ENCODE data around the gene VAMP5.

VAMP5 gene

DNA sequence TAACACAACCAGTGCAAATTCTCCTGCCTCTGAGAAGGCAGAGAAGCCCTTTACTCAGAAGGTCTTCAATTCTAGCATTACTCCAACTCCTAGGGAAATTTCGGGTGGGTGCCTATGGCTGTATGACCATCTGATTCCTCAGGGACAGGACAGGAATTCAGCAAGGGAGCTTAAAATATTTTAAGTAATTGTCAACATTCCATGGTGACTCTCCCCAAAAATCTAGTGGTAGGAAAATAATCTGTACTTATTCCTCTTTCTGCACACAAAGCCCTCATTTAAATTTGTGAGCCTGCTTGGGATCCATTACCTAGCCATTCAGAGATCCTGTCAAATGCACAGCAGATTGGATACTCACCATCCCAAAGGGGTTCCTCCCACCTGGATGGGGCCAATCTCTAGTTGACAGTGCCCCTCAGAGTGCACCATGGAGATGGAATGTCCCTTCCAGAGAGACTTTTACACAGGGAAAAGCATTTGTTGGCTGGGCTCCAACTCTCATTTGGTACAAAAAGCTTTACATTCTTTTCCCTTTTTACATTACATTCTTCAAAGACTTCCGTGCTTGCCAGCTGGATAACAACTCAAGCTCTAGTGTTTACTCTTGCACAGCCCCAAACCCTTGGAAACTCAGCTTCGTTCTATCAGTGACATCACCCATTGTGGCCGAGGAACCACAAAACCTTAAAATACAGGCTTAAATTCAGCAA is 21.3 kb downstream of the VAMP5 start:
- TF ChIP-seq CTCF (IDR thresholded peaks at IDR 0.05; ENCODE audit: insufficient read depth, low read length, missing control alignments) = no peak
- no peak overlapping the region for H3K4me3 ChIP-seq (ENCODE audit: low read depth, low read length)
- POLR2A ChIA-PET = interaction anchor here (0.6 to 2.8 kb wide), 6 partner anchors 10 to 187 kb away, joined by 3 to 11 read pairs (median 4); partner anchors contain the start of genes MAT2A, RNF181 and SH2D6
- CTCF ChIA-PET = interaction anchor here (0.8 to 3.2 kb wide), 8 partner anchors 10 to 185 kb away, joined by 3 to 15 read pairs (median 6); partner anchors contain the start of genes MAT2A and RNF181
- DNase-seq (ENCODE audit: low read depth, low spot score) = peak; percentile 70

GRCh38 chr2:85606116-85606455 is 21.9 kb downstream of the VAMP5 start:
- ChIA-PET POLR2A (interaction anchor here (0.6 to 2.8 kb wide), 5 partner anchors 11 to 155 kb away, joined by 3 to 11 read pairs (median 4); partner anchors contain the start of genes MAT2A and RNF181), CTCF (interaction anchor here (2.2 to 3.2 kb wide), 4 partner anchors 10 to 186 kb away, joined by 8 to 15 read pairs (median 11); partner anchors contain the start of gene RNF181)
- no peak for TF ChIP-seq CTCF (IDR thresholded peaks at IDR 0.05; ENCODE audit: insufficient read depth, low read length, missing control alignments)
- DNase-seq (ENCODE audit: low read depth, low spot score) = no peak
- H3K4me3 ChIP-seq (ENCODE audit: low read depth, low read length) = no peak overlapping the region

DNA sequence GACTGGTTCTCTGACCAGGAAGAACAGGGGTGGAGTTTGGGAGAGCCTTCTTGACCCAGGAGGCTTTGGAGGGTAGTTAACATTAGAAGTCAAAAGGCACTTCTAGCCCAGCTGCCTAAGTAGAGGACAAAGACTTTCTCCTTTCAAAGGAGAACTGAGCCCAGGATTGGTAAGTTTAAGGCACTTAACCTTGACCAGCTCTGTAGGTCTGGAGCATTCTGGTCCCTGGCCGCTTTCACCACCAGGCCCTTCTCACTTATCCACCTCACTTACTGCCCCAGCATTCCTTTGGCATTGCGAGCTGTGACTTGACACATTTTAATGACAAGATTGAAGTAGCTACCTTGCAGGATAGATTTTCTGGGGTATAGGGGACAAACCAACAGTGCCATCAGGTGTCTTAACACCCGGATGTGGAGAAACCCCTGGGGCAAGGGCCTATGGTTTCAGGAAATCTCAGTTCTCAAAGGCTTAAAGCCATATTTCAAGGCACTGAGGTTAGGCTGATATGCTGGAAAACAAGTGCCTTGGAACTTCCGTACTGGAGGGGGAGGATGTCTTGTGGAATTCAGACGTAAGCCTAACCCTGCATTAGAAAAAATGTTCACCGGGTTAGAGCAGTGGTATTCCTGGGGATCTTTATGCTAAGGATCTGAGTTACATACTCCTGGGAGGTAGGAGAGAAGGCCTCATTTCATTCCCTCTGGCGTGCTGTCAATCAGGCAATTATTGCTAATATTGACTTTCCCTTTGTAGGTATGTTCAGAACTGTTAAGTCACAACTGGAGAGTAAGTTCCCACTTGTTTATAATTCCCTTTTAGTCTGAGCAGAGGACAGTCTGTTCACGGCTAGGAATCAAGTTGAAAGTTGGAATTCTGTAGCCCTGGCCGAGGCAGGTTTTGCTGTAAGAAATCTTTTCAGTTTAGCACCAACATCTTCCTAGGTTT is 23.3 kb downstream of the VAMP5 start:
- ChIA-PET POLR2A (no interaction called here), CTCF (interaction anchor here (1.8 to 3.2 kb wide), 2 partner anchors 29 to 41 kb away, joined by 6 to 15 read pairs; no protein-coding TSS in a partner anchor)
- TF ChIP-seq CTCF (IDR thresholded peaks at IDR 0.05; ENCODE audit: insufficient read depth, low read length, missing control alignments) = no peak

GRCh38 chr2:85611217-85611704 is 27.0 kb downstream of the VAMP5 start:
- no peak for DNase-seq (ENCODE audit: low read depth, low spot score)
- POLR2A ChIA-PET = interaction anchor here (0.7 to 1.3 kb wide), 6 partner anchors 8 to 503 kb away, joined by 3 to 5 read pairs (median 4); partner anchors contain the start of genes RNF181 and TMEM150A
- CTCF ChIA-PET = interaction anchor here (1.1 kb wide), 1 partner anchor 26 kb away, joined by 4 read pairs; no protein-coding TSS in a partner anchor
- peak overlapping the region; percentile 83 for H3K4me3 ChIP-seq (ENCODE audit: low read depth, low read length)
- no peak for TF ChIP-seq CTCF (IDR thresholded peaks at IDR 0.05; ENCODE audit: insufficient read depth, low read length, missing control alignments)

More for the DNA sequence above, 23.3 kb downstream of the VAMP5 start:
- H3K4me3 ChIP-seq (ENCODE audit: low read depth, low read length) = no peak overlapping the region
- no peak for DNase-seq (ENCODE audit: low read depth, low spot score)

DNA sequence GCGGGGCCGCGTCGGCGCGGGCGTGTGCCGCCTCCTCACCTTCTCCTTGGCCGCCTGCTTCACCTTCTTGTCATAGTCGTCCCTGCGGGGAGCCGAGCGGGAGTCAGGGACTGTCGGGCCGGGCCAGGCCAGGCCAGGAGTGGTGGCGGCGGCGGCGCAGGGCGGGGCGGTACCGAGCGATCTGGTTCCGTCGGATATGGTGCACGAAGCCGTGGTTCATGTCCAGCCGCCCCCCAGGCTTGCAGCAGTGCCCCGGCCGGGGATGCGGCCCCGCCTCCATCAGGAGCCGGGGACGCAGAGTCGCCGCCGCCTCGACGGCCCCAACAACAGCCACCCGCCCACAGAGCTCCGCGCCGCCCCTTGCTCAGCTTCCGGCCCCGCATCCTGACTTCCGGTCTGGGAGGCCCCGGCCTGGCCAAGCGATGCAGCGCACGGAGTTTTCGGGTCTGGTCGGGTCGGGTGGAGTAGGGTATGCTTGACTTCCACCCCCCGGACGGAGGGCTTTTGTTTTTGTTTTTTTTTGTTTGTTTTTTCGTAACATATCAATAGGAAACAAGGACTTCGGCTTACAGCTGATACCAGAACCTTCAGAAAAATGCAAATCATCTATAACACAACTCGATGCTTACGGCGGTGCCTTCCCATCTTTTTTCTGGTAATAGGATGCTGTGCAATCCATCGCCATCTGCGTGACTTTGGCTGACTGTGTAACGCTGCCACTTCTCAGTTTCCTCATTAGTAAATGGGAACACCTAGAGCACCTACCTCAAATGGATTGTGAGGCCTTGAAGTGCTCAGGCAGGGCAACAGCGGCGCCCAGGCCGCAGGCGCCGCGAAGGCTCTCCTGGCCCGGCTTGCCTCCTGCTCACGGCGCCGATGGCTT is 27.7 kb downstream of the VAMP5 start, which contains the start of gene C2orf68:
TSS of gene C2orf68 (minus strand) at position 362 of the 883 bp plus-strand sequence. CDS start at position 280, 82 bp downstream.
- ChIA-PET POLR2A (interaction anchor here (0.7 to 1.3 kb wide), 7 partner anchors 9 to 502 kb away, joined by 3 to 5 read pairs (median 4); partner anchors contain the start of genes MAT2A, RNF181 and TMEM150A), CTCF (interaction anchor here (1.1 kb wide), 1 partner anchor 26 kb away, joined by 4 read pairs; no protein-coding TSS in a partner anchor)
- H3K4me3 ChIP-seq (ENCODE audit: low read depth, low read length) = peak within 1 kb of the TSS; percentile 83
- DNase-seq (ENCODE audit: low read depth, low spot score) = no peak
- TF ChIP-seq CTCF (IDR thresholded peaks at IDR 0.05; ENCODE audit: insufficient read depth, low read length, missing control alignments) = no peak
